ENCODE data around the gene GPC1.

DNA sequence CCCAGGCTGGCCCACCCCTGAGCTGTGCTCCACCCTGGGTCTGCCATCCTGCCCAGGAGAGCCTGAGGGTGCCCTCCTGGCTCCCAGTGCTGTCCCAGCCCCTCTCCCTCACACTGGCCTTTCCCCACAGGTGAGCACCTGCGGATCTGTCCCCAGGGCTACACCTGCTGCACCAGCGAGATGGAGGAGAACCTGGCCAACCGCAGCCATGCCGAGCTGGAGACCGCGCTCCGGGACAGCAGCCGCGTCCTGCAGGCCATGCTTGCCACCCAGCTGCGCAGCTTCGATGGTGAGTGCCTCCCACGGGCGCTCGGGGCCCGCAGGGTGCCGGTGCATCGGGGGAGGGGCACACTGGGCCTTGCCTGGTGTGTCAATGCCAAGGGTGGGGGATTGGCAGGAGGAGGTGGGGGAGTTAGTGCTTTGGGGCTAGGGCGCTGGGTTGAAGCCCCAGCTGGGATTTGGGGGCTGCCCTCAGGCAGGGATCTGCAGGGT, 23.5 kb downstream of the GPC1 start:
- TF ChIP-seq, protein P1, sequence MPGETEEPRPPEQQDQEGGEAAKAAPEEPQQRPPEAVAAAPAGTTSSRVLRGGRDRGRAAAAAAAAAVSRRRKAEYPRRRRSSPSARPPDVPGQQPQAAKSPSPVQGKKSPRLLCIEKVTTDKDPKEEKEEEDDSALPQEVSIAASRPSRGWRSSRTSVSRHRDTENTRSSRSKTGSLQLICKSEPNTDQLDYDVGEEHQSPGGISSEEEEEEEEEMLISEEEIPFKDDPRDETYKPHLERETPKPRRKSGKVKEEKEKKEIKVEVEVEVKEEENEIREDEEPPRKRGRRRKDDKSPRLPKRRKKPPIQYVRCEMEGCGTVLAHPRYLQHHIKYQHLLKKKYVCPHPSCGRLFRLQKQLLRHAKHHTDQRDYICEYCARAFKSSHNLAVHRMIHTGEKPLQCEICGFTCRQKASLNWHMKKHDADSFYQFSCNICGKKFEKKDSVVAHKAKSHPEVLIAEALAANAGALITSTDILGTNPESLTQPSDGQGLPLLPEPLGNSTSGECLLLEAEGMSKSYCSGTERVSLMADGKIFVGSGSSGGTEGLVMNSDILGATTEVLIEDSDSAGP (CRISPR knock-in tag; IDR thresholded peaks at IDR 0.05; ENCODE audit: borderline replicate concordance) = no peak
- TF ChIP-seq, protein P2, sequence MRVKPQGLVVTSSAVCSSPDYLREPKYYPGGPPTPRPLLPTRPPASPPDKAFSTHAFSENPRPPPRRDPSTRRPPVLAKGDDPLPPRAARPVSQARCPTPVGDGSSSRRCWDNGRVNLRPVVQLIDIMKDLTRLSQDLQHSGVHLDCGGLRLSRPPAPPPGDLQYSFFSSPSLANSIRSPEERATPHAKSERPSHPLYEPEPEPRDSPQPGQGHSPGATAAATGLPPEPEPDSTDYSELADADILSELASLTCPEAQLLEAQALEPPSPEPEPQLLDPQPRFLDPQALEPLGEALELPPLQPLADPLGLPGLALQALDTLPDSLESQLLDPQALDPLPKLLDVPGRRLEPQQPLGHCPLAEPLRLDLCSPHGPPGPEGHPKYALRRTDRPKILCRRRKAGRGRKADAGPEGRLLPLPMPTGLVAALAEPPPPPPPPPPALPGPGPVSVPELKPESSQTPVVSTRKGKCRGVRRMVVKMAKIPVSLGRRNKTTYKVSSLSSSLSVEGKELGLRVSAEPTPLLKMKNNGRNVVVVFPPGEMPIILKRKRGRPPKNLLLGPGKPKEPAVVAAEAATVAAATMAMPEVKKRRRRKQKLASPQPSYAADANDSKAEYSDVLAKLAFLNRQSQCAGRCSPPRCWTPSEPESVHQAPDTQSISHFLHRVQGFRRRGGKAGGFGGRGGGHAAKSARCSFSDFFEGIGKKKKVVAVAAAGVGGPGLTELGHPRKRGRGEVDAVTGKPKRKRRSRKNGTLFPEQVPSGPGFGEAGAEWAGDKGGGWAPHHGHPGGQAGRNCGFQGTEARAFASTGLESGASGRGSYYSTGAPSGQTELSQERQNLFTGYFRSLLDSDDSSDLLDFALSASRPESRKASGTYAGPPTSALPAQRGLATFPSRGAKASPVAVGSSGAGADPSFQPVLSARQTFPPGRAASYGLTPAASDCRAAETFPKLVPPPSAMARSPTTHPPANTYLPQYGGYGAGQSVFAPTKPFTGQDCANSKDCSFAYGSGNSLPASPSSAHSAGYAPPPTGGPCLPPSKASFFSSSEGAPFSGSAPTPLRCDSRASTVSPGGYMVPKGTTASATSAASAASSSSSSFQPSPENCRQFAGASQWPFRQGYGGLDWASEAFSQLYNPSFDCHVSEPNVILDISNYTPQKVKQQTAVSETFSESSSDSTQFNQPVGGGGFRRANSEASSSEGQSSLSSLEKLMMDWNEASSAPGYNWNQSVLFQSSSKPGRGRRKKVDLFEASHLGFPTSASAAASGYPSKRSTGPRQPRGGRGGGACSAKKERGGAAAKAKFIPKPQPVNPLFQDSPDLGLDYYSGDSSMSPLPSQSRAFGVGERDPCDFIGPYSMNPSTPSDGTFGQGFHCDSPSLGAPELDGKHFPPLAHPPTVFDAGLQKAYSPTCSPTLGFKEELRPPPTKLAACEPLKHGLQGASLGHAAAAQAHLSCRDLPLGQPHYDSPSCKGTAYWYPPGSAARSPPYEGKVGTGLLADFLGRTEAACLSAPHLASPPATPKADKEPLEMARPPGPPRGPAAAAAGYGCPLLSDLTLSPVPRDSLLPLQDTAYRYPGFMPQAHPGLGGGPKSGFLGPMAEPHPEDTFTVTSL (CRISPR knock-in tag; IDR thresholded peaks at IDR 0.05; ENCODE audit: borderline replicate concordance) = no peak
- TF ChIP-seq ZNF274 (CRISPR knock-in tag; IDR thresholded peaks at IDR 0.05) (no peak), ZNF354B (CRISPR knock-in tag; IDR thresholded peaks at IDR 0.05) (no peak), NBN (conservative IDR thresholded peaks at IDR 0.05) (no peak), HCFC1 (IDR thresholded peaks at IDR 0.05; ENCODE audit: low read depth, low read length) (no peak)
